ENCODE measurements around the gene CLDN1. TPM values are rescaled to one million over a fixed set of nuclear protein-coding genes. Genes with fewer than 3 reads are reported as not detected.

Gene CLDN1
- total RNA-seq, 1 donor from 2014 or later: 169 TPM

DNA sequence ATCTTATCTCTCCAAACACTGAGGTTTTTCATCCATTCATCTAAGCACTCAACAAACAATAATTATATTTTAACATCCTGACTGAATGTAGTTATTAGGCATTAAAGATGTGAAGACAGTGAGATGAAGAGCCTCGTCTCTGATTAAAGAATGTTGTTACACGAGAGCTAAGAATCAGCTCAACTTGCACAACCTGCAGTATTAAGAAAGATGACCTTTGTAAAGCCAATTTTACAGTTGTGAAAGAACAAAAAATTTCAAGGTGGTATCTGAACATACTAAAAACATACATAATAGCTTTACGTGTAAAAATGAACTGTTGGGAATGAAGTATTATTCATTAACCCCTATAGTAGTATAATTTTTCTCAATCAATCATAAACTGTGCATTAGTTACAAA lies 12.8 kb downstream of the CLDN1 start:
- no peak overlapping the region for H3K4me3 ChIP-seq (ENCODE audit: low read depth, low read length)
- TF ChIP-seq, protein P1, sequence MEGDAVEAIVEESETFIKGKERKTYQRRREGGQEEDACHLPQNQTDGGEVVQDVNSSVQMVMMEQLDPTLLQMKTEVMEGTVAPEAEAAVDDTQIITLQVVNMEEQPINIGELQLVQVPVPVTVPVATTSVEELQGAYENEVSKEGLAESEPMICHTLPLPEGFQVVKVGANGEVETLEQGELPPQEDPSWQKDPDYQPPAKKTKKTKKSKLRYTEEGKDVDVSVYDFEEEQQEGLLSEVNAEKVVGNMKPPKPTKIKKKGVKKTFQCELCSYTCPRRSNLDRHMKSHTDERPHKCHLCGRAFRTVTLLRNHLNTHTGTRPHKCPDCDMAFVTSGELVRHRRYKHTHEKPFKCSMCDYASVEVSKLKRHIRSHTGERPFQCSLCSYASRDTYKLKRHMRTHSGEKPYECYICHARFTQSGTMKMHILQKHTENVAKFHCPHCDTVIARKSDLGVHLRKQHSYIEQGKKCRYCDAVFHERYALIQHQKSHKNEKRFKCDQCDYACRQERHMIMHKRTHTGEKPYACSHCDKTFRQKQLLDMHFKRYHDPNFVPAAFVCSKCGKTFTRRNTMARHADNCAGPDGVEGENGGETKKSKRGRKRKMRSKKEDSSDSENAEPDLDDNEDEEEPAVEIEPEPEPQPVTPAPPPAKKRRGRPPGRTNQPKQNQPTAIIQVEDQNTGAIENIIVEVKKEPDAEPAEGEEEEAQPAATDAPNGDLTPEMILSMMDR (conservative IDR thresholded peaks at IDR 0.05; ENCODE audit: low read depth, low read length): no peak
- no peak for DNase-seq (ENCODE audit: low read depth)

GRCh38 chr3:190308154-190308553 lies 14.1 kb downstream of the CLDN1 start:
- TF ChIP-seq, protein P1 (conservative IDR thresholded peaks at IDR 0.05; ENCODE audit: low read depth, low read length): no peak
- no peak for DNase-seq (ENCODE audit: low read depth)
- H3K4me3 ChIP-seq (ENCODE audit: low read depth, low read length): no peak overlapping the region

GRCh38 chr3:190307164-190307545 lies 15.1 kb downstream of the CLDN1 start:
- DNase-seq (ENCODE audit: low read depth): no peak
- TF ChIP-seq, protein P1 (conservative IDR thresholded peaks at IDR 0.05; ENCODE audit: low read depth, low read length): no peak
- no peak overlapping the region for H3K4me3 ChIP-seq (ENCODE audit: low read depth, low read length)

GRCh38 chr3:190306513-190307163 lies 15.6 kb downstream of the CLDN1 start:
- H3K4me3 ChIP-seq (ENCODE audit: low read depth, low read length): no peak overlapping the region
- DNase-seq (ENCODE audit: low read depth): no peak

GRCh38 chr3:190306026-190306425 lies 16.2 kb downstream of the CLDN1 start:
- TF ChIP-seq, protein P1 (conservative IDR thresholded peaks at IDR 0.05; ENCODE audit: low read depth, low read length): no peak
- DNase-seq (ENCODE audit: low read depth): no peak
- no peak overlapping the region for H3K4me3 ChIP-seq (ENCODE audit: low read depth, low read length)

More at GRCh38 chr3:190306513-190307163, 15.6 kb downstream of the CLDN1 start:
- TF ChIP-seq, protein P1 (conservative IDR thresholded peaks at IDR 0.05; ENCODE audit: low read depth, low read length): no peak

- no peak overlapping the region for H3K4me3 ChIP-seq (ENCODE audit: low read depth, low read length)
- TF ChIP-seq, protein P1 (conservative IDR thresholded peaks at IDR 0.05; ENCODE audit: low read depth, low read length): no peak
- DNase-seq (ENCODE audit: low read depth): no peak
Observed at GRCh38 chr3:190305406-190305805, 16.8 kb downstream of the CLDN1 start.

- H3K4me3 ChIP-seq (ENCODE audit: low read depth, low read length): no peak overlapping the region
- DNase-seq (ENCODE audit: low read depth): no peak
- TF ChIP-seq, protein P1 (conservative IDR thresholded peaks at IDR 0.05; ENCODE audit: low read depth, low read length): no peak
Observed at GRCh38 chr3:190303884-190304283, 18.4 kb downstream of the CLDN1 start.

Measured in epithelial cell of proximal tubule (primary cell).